ENCODE data around the gene SDK2. TPM values are rescaled to one million over a fixed set of nuclear protein-coding genes. Genes with fewer than 3 reads are reported as not detected.
"Not testable (repeated sequence)": the region's sequence is repeated elsewhere in the genome, so short reads cannot be mapped to it uniquely, and the experiment has no call there.

The SDK2 gene
- total RNA-seq, 2 donors from 2014 or later, result 0.26 to 0.33 TPM

- Histone ChIP-seq H3K4me1 (no peaks in the 10 kb centered on the region), H3K36me3 (replicated peaks in 1 of 2; ENCODE audit: insufficient read depth in 1 of 2, low read depth in 2 of 2) (no peaks in the 10 kb centered on the region), H3K27ac (no peak overlapping the region), H3K4me3 (no peak overlapping the region), H3K27me3 (peaks cover 0 to 3% of the 10 kb centered on the region in 2 donors), H3K9me3 (no peaks in the 10 kb centered on the region)
- 61 to 76% methylated on average over 5 of the region's 5 CpGs for WGBS, 2 donors
- no peak for ATAC-seq
- DNase-seq, result no peak
- TF ChIP-seq POLR2A (IDR thresholded peaks at IDR 0.05) (no peak), CTCF (IDR thresholded peaks at IDR 0.05) (no peak)
- intact Hi-C loops (cut with DNase I), result no loop called here
Observed at GRCh38 chr17:73463821-73464220, 180.4 kb downstream of the SDK2 start.

- DNase-seq (no peak), ATAC-seq (no peak)
- 75 to 79% methylated on average over 8 of the region's 8 CpGs for WGBS, 2 donors
- Histone ChIP-seq H3K4me1 (no peaks in the 10 kb centered on the region), H3K36me3 (replicated peaks in 1 of 2; ENCODE audit: insufficient read depth in 1 of 2, low read depth in 2 of 2) (no peaks in the 10 kb centered on the region), H3K4me3 (no peak overlapping the region), H3K9me3 (no peaks in the 10 kb centered on the region), H3K27ac (no peak overlapping the region), H3K27me3 (peaks cover 0 to 3% of the 10 kb centered on the region in 2 donors)
- no peak for TF ChIP-seq CTCF (IDR thresholded peaks at IDR 0.05)
- TF ChIP-seq POLR2A (IDR thresholded peaks at IDR 0.05), result no peak
- intact Hi-C loops (cut with DNase I), result no loop called here
Observed at GRCh38 chr17:73462823-73463222, 181.4 kb downstream of the SDK2 start.

- WGBS, 2 donors, result 58 to 60% methylated on average over 7 of the region's 7 CpGs
- DNase-seq (no peak), ATAC-seq (no peak)
- Histone ChIP-seq H3K27me3 (no peaks in the 10 kb centered on the region), H3K4me1 (no peaks in the 10 kb centered on the region), H3K36me3 (replicated peaks in 1 of 2; ENCODE audit: insufficient read depth in 1 of 2, low read depth in 2 of 2) (no peaks in the 10 kb centered on the region), H3K9me3 (no peaks in the 10 kb centered on the region), H3K27ac (no peak overlapping the region), H3K4me3 (no peak overlapping the region)
- intact Hi-C loops (cut with DNase I), result no loop called here
- TF ChIP-seq POLR2A (IDR thresholded peaks at IDR 0.05) (no peak), CTCF (IDR thresholded peaks at IDR 0.05) (no peak)
Observed at GRCh38 chr17:73459980-73460379, 184.3 kb downstream of the SDK2 start.

GRCh38 chr17:73455767-73456166 lies 188.5 kb downstream of the SDK2 start:
- no peaks in the 10 kb centered on the region for H3K27me3 ChIP-seq
- no peak overlapping the region for H3K27ac ChIP-seq
- ATAC-seq (no peak), DNase-seq (no peak)
- WGBS, 2 donors, result 28 to 41% methylated on average over 10 to 18 of the region's 18 CpGs
- no peaks in the 10 kb centered on the region for H3K9me3 ChIP-seq
- no peaks in the 10 kb centered on the region for H3K4me1 ChIP-seq
- no peak for TF ChIP-seq POLR2A (IDR thresholded peaks at IDR 0.05)
- no peak for TF ChIP-seq CTCF (IDR thresholded peaks at IDR 0.05)
- intact Hi-C loops (cut with DNase I), result no loop called here
- no peaks in the 10 kb centered on the region for H3K36me3 ChIP-seq (replicated peaks in 1 of 2; ENCODE audit: insufficient read depth in 1 of 2, low read depth in 2 of 2)
- no peak overlapping the region for H3K4me3 ChIP-seq

- Histone ChIP-seq H3K27ac (no peak overlapping the region), H3K9me3 (no peaks in the 10 kb centered on the region), H3K4me1 (no peaks in the 10 kb centered on the region), H3K4me3 (no peak overlapping the region), H3K27me3 (no peaks in the 10 kb centered on the region), H3K36me3 (replicated peaks in 1 of 2; ENCODE audit: insufficient read depth in 1 of 2, low read depth in 2 of 2) (no peaks in the 10 kb centered on the region)
- ATAC-seq, result peak; percentile 45
- WGBS, 2 donors, result 43% methylated on average over 8 to 21 of the region's 21 CpGs
- DNase-seq, result peak in 3 of 4 donors; percentile 36 to 44 (median 40)
- no peak for TF ChIP-seq CTCF (IDR thresholded peaks at IDR 0.05)
- no peak for TF ChIP-seq POLR2A (IDR thresholded peaks at IDR 0.05)
- intact Hi-C loops (cut with DNase I), result no loop called here
Observed at GRCh38 chr17:73455050-73455687, 189.1 kb downstream of the SDK2 start.

GRCh38 chr17:73453494-73453893 lies 190.8 kb downstream of the SDK2 start:
- WGBS, 2 donors, result 98 to 100% methylated on average over 2 of the region's 2 CpGs
- H3K27ac ChIP-seq; intact Hi-C loops (cut with DNase I); H3K27me3 ChIP-seq; ATAC-seq; H3K9me3 ChIP-seq; H3K4me3 ChIP-seq; DNase-seq; H3K36me3 ChIP-seq (replicated peaks in 1 of 2; ENCODE audit: insufficient read depth in 1 of 2, low read depth in 2 of 2); H3K4me1 ChIP-seq: not testable (repeated sequence)
